GM10266 (cell line): ENCODE results near the gene DCLRE1B.

Experiments
- DNase-seq: peaks from one replicate; pipeline ENCODE4 v3.0.0; 2012; ENCODE audit errors: extremely low spot score
- CTCF ChIP-seq: IDR thresholded peaks from 2 replicates; pipeline ENCODE4 v1.5.1; 2012; ENCODE audit warnings: mild to moderate bottlenecking, low read depth; ENCODE audit not compliant: control insufficient read depth, insufficient read depth; ENCODE audit errors: missing control alignments

DCLRE1B gene

GRCh38 chr1:113958691-113959090 lies 53.6 kb downstream of the DCLRE1B start:
- TF ChIP-seq CTCF, result no peak
- DNase-seq, result no peak

GRCh38 chr1:113963281-113963906 lies 58.3 kb downstream of the DCLRE1B start:
- no peak for DNase-seq
- TF ChIP-seq CTCF, result no peak
